Stimulated activated CD4-positive, alpha-beta T cell treated with anti-CD3 and anti-CD28 coated beads, Interleukin-1b, Interleukin-23, amount 100 ng/mL, for 4 hours (primary cell): ENCODE measurements around the gene SELL.
"Not testable (repeated sequence)": the region's sequence is repeated elsewhere in the genome, so short reads cannot be mapped to it uniquely, and the experiment has no call there.

ENCODE experiments used
- DNase-seq, 2 donors: peaks; one replicate each; pipeline ENCODE4 v3.0.0-alpha.2; 2020; ENCODE audit warnings: low read depth in 2 of 2

Gene SELL

GRCh38 chr1:169667699-169668596, 43.5 kb downstream of the SELL start:
- DNase-seq: not testable (repeated sequence)

- not testable (repeated sequence) for DNase-seq
Observed at GRCh38 chr1:169667227-169667639, 44.2 kb downstream of the SELL start.

DNA sequence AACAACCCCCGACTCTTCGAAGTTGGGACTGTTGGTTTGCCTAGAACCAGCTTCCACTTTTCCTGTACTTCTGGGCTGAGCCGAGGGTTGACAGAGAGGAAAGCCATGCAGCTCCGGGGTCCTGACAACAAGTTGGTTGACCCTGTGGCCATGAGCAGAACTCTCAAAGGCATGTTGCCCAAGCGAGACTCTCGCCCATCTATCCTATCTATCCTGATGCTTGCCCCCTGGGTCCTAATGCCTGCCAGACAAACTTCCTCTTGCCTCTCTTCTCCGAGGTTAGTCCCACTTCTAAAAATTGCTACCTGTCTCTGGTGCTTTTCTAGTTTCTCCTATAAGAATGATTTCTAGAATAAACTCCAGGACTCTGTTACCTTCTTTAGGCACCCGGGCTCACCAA, 48.7 kb downstream of the SELL start:
- DNase-seq: not testable (repeated sequence)

DNA sequence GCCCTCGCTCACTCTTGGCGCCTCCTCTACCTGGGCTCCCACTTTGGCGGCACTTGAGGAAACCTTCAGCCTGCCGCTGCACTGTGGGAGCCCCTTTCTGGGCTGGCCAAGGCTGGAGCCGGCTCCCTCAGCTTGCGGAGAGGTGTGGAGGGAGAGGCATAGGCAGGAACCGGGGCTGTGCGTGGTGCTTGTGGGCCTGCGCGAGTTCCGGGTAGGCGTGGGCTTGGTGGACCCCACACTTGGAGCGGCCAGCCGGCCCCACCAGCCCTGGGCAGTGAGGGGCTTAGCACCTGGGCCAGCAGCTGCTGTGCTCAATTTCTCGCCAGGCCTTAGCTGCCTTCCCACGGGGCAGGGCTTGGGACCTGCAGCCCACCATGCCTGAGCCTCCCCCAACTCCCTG, 50.4 kb downstream of the SELL start:
- not testable (repeated sequence) for DNase-seq

- not testable (repeated sequence) for DNase-seq
Observed at GRCh38 chr1:169658777-169659176, 52.6 kb downstream of the SELL start.

GRCh38 chr1:169653873-169654272, 57.5 kb downstream of the SELL start:
- DNase-seq: no peak

DNA sequence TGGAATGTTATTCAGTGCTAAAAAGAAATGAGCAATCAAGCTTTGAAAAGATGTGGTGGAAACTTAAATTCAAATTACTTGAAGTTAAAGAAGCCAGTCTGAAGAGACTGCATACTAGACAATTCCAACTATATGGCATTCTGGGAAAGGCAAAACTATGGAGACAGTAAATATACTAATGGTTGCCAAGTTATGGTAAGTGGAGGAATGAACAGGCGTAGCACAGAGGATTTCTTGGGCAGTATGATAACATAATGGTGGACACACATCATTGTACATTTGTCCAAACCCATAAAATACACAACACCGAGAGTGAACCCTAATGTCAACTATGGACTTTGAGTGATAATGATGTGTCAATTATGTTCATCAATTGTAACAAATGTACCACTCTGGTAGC, 60.4 kb downstream of the SELL start:
- no peak for DNase-seq

DNA sequence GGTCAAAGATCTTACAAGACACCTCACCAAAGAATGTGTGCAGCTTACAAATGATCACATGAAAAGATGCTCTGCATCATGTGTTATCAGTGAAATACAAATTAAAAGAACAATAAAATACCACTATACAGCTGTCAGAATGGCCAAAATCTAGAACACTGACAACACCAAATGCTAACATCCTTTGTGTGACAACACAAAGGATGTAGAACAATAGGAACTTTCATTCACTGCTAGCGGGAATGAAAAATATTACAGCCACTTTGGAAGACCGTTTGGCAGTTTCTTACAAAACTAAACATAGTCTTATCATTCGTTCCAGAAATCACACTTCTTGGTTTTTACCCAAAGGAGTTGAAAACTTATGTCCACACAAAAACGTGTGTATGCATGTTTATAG, 60.9 kb downstream of the SELL start:
- no peak for DNase-seq

GRCh38 chr1:169648709-169649108, 62.7 kb downstream of the SELL start:
- DNase-seq: no peak

DNA sequence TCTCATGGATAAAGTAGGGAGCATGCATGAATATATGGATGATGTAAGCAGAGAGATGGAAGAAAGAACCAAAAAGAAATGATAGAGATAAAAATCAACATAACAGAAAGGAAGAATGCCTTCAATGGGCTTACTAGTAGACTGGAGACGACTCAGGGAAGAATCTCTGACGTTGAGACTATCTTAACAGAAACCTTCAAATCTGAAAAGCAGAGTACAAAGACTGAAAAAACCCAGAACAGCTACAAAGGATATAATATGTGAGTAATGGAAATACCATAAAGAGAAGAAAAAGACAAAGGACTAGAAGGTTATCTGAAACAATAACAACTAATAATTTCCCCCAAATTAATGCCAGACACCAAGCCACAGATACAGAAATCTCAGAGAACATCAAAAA, 63.2 kb downstream of the SELL start:
- no peak for DNase-seq

DNA sequence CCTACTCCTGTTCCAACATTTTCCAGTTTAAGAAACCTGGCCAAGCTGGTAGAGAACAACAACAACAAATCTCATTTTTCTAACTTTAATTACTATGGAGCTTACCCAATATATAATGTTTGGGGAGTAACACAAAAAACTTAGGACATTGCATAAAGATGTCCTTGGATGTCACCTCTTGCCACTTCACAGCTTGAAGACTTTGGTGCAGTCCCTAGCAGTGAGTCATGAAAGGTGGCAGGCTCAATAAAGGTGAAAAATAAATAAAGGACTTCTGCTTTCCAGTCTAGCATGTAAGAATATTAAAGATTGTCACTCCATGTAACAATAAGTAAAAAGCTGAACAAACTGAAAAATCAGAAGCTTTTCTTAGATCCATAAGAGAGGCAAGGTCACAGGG, 63.9 kb downstream of the SELL start:
- DNase-seq: no peak

DNA sequence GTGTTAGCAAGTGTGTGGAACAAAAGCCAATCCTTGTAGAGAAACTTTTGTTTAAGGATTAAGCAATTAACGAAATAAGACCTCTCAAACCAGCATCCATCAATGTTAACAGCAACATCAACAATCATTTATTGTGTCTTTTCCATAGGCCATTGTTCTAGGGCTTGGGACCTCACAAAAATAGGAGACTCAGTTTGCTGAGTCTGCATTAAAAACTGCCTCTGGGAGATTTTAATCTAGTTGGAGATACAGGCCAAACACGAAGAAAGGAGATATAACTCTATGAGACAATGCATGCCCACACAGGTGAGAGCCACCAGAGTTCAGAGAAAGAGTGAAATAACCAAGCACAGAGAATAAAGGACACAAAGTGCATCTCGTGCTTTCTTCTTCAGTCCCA, 67.1 kb downstream of the SELL start:
- DNase-seq: no peak
